Stimulated activated naive B cell treated with anti-CD40 and anti-IgM and Interleukin-4, amounts not matched to agents 10 μg/mL and 1 μg/mL and 100 μg/mL, for 72 hours (primary cell): ENCODE data around the gene CFAP20.

Source experiments
- ATAC-seq, 2 donors: fragments of 150-1000 bp; cut with Tn5 transposase; replicated peaks; 2 replicates each; pipeline ENCODE4 v1.10.0; 2021; ENCODE audit warnings: moderate library complexity in 1 of 2
- DNase-seq: peaks from one replicate; pipeline ENCODE4 v3.0.0; 2021
- H3K27ac Mint-ChIP-seq: one replicate; pipeline ENCODE4 v1.8.0; 2022; ENCODE audit warnings: mild to moderate bottlenecking, mixed read lengths
- H3K27me3 Mint-ChIP-seq, 2 donors: one replicate each; pipeline ENCODE4 v1.8.0; 2022; ENCODE audit warnings: mixed read lengths in 2 of 2
- H3K36me3 Mint-ChIP-seq, 2 donors: one replicate each; pipeline ENCODE4 v1.8.0; 2022; ENCODE audit warnings: mixed read lengths in 2 of 2, mild to moderate bottlenecking in 1 of 2
- H3K4me1 Mint-ChIP-seq, 2 donors: one replicate each; pipeline ENCODE4 v1.8.0; 2022; ENCODE audit warnings: mixed read lengths in 2 of 2, mild to moderate bottlenecking in 1 of 2
- H3K4me3 Mint-ChIP-seq, 2 donors: one replicate each; pipeline ENCODE4 v1.8.0; 2022; ENCODE audit warnings: mild to moderate bottlenecking in 2 of 2, mixed read lengths in 2 of 2, moderate library complexity in 1 of 2
- H3K9me3 Mint-ChIP-seq, 2 donors: one replicate each; pipeline ENCODE4 v1.8.0; 2022; ENCODE audit warnings: mixed read lengths in 2 of 2, mild to moderate bottlenecking in 1 of 2

The CFAP20 gene

DNA sequence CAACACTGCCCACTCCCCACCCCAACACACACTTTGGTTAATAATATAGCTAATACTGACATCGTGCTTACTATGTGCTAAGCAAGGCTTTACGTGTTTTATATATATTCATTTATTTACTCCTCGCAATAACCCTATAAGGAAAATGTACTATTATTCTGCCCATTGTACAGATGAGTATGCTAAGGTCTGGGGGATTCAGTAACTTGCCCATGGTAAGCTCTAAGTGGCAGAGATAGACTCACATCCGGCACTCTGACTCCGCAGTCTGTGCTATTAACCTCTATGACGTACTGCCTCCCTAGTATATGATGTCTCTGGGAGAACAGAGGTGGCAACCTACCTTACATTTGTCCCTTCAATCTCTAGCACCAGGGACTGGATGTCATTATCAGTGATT is 12.7 kb downstream of the CFAP20 start:
- Mint-ChIP-seq H3K4me3 (no peak overlapping the region), H3K36me3 (peaks cover 41 to 43% of the 10 kb centered on the region in 2 donors), H3K9me3 (peaks cover 0 to 5% of the 10 kb centered on the region in 2 donors), H3K27me3 (no peaks in the 10 kb centered on the region), H3K4me1 (peaks cover 4 to 24% of the 10 kb centered on the region in 2 donors), H3K27ac (no peak overlapping the region)
- DNase-seq (no peak), ATAC-seq (no peak)

DNA sequence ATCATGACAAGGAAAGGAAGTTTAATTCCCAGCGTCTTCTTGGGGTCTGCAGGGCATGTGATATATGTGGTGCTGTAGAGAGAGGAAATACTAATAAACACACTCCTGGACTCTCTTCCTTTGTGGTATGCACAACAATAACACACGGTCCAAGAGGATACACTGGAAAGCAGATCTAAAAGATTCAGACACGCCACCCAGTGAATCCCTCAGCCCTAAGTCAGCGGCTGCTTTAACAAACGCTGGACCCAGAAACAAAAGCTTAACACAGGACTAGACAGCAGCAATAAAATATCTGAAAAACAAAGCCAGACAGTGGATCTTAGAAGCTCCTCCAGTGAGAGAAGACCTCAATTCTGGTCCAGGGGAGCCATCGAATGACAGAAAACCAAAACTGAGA is 13.1 kb downstream of the CFAP20 start:
- H3K27me3 Mint-ChIP-seq: no peaks in the 10 kb centered on the region
- peaks cover 41 to 45% of the 10 kb centered on the region in 2 donors for H3K36me3 Mint-ChIP-seq

DNA sequence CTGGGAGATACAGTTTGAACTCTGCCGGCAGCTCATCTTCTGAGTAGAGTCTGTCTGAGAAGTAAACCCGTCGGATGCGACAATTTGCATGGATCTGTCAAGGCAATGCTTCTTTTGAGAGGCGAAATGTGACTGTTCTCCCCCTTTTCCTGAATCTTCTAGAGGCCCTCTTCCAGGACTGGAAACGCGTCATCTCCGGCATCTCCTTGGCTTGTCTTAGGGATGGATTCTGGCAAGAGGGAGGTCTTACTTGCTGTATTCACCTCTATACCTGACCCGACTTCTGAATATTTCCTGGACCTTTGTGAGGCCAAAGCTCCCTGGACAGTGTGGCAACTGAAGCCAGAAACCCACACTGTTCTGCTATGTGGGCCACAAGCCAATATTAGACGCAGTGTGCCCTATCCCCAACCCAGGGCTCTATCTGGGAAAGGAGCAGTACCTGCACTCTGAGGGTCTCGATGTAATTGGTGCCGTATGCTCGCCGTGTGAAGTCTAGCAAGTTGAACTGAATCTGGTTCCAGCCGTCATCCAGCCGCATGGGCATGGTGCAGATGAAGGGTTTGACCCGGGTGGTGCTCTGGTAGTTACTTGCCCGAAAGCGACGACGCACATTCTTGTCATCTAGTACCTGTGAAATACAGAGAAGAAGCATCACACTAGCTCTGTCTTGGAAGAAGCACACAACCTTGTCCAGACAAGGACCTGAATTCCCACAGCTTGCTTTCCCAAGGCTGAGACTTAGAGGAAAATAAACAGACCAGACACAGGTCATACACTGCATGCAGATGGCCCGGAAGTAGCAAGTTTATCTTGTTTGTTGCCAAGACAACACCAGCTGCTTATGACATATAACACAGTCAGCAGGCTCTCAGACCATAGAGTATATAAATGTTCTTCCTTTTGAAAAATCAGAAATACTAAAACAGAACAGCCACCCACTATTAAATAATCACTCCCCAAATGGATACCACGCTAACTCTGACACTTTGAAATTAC is 14.1 kb downstream of the CFAP20 start:
- H3K27ac Mint-ChIP-seq: no peak overlapping the region
- DNase-seq (no peak), ATAC-seq (no peak)
- H3K9me3 Mint-ChIP-seq: peaks cover 0 to 5% of the 10 kb centered on the region in 2 donors
- H3K36me3 Mint-ChIP-seq: peaks cover 46 to 51% of the 10 kb centered on the region in 2 donors
- H3K4me1 Mint-ChIP-seq: peaks cover 10 to 19% of the 10 kb centered on the region in 2 donors
- H3K27me3 Mint-ChIP-seq: no peaks in the 10 kb centered on the region
- no peak overlapping the region for H3K4me3 Mint-ChIP-seq

More for the DNA sequence above, 13.1 kb downstream of the CFAP20 start:
- ATAC-seq (no peak), DNase-seq (no peak)
- peaks cover 0 to 5% of the 10 kb centered on the region in 2 donors for H3K9me3 Mint-ChIP-seq
- H3K27ac Mint-ChIP-seq: no peak overlapping the region
- H3K4me3 Mint-ChIP-seq: no peak overlapping the region
- peaks cover 3 to 23% of the 10 kb centered on the region in 2 donors for H3K4me1 Mint-ChIP-seq

GRCh38 chr16:58111302-58111627 is 17.9 kb downstream of the CFAP20 start:
- H3K4me3 Mint-ChIP-seq: no peak overlapping the region
- H3K9me3 Mint-ChIP-seq: peaks cover 0 to 5% of the 10 kb centered on the region in 2 donors

DNA sequence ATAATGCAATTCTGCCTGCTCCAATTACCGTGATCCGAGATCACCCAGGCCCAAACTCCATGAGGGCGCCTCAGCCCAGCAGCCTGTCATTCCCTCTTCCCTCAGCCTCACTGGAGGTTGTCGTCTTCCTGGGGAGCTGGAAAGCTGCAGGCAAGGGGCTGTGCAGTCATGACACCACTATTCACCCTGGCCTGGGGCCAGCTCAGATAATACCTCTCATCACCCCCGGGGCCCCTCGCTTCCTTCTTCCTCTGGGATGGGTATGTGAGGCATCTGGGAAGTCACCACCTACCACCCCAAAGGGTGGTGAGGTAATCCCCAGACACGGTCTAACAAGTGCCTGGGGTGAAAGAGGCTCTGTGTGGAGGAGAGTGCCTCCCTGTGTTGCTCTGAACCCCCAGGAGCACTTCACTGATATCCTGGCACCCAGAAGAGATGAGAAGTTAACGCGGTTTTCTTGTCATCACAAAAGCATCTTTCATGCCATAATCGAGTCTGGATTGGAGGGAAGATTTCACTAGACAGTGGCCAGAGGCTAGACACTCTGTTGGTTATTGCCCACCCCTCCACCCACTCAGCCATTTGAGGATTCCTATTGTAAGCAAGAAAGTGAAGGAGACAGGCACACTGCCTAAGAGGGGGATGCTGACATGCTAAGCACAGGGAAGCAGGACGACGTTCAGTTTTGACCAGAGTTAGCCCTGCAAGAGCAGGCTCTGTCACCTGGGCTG is 18.4 kb downstream of the CFAP20 start:
- Mint-ChIP-seq H3K4me1 (peaks cover 14 to 18% of the 10 kb centered on the region in 2 donors), H3K27me3 (no peaks in the 10 kb centered on the region), H3K27ac (no peak overlapping the region), H3K4me3 (no peak overlapping the region), H3K36me3 (peaks cover 36 to 44% of the 10 kb centered on the region in 2 donors), H3K9me3 (peaks cover 0 to 5% of the 10 kb centered on the region in 2 donors)
- ATAC-seq (no peak), DNase-seq (no peak)

More at GRCh38 chr16:58111302-58111627, 17.9 kb downstream of the CFAP20 start:
- no peak for DNase-seq
- H3K4me1 Mint-ChIP-seq: peaks cover 14 to 18% of the 10 kb centered on the region in 2 donors
- no peak for ATAC-seq
- no peaks in the 10 kb centered on the region for H3K27me3 Mint-ChIP-seq
- peaks cover 40 to 44% of the 10 kb centered on the region in 2 donors for H3K36me3 Mint-ChIP-seq
- H3K27ac Mint-ChIP-seq: no peak overlapping the region

- ATAC-seq (no peak), DNase-seq (no peak)
- no peak overlapping the region for H3K4me3 Mint-ChIP-seq
- H3K4me1 Mint-ChIP-seq: peaks cover 14 to 18% of the 10 kb centered on the region in 2 donors
- H3K27me3 Mint-ChIP-seq: no peaks in the 10 kb centered on the region
- peaks cover 29 to 36% of the 10 kb centered on the region in 2 donors for H3K36me3 Mint-ChIP-seq
- peaks cover 0 to 5% of the 10 kb centered on the region in 2 donors for H3K9me3 Mint-ChIP-seq
- no peak overlapping the region for H3K27ac Mint-ChIP-seq
Observed at GRCh38 chr16:58109881-58110280, 19.3 kb downstream of the CFAP20 start.

DNA sequence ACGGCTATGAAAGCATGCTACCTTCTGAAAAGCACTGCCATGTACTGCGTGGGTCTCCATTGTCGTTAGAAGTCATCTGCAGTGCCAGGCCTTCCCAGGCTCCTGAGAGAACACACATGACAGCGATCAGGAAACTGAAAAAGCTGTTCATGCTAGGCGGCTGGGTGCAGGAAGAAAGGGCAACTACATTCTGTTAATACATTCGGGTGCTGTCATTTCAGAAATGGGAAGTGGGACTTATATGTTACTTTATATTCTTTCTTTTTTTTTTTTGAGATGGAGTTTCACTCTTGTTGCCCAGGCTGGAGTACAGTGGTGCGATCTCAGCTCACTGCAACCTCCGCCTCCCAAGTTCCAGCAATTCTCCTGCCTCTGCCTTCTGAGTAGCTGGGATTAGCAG is 19.9 kb downstream of the CFAP20 start:
- ATAC-seq (peak; percentile 94), DNase-seq (no peak)
- peaks cover 26 to 33% of the 10 kb centered on the region in 2 donors for H3K36me3 Mint-ChIP-seq
- peaks cover 14 to 18% of the 10 kb centered on the region in 2 donors for H3K4me1 Mint-ChIP-seq
- H3K9me3 Mint-ChIP-seq: peaks cover 0 to 5% of the 10 kb centered on the region in 2 donors
- H3K4me3 Mint-ChIP-seq: peak overlapping the region; percentile 31 to 44
- H3K27me3 Mint-ChIP-seq: no peaks in the 10 kb centered on the region
- H3K27ac Mint-ChIP-seq: peak overlapping the region; percentile 47

GRCh38 chr16:58107709-58108108 is 21.5 kb downstream of the CFAP20 start:
- Mint-ChIP-seq H3K27me3 (no peaks in the 10 kb centered on the region), H3K4me1 (peaks cover 14 to 19% of the 10 kb centered on the region in 2 donors), H3K4me3 (no peak overlapping the region), H3K9me3 (no peaks in the 10 kb centered on the region), H3K27ac (no peak overlapping the region), H3K36me3 (peaks cover 11 to 17% of the 10 kb centered on the region in 2 donors)
- ATAC-seq (no peak), DNase-seq (no peak)

DNA sequence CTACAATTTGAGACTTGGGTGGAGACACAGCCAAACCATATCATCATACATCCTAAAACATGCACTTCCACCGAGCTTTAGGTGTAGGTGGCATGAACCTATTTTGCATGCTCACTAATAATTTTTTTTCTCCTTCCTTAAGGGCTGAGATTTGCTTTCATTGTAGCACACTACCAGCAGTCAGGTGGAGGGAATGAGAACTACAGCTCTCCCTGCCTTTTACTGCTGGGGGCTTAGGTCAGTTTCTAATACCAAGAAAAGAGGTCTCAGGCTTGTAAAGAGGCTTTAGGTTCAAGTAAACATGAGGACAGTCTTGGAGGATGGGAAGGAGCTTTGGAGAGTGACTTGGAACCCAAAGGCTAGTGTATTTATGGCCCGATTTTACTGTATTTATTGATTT is 22.0 kb downstream of the CFAP20 start:
- Mint-ChIP-seq H3K4me3 (no peak overlapping the region), H3K9me3 (no peaks in the 10 kb centered on the region), H3K27me3 (no peaks in the 10 kb centered on the region), H3K27ac (no peak overlapping the region), H3K4me1 (peaks cover 14 to 20% of the 10 kb centered on the region in 2 donors), H3K36me3 (peaks cover 7 to 12% of the 10 kb centered on the region in 2 donors)
- ATAC-seq (no peak), DNase-seq (no peak)

DNA sequence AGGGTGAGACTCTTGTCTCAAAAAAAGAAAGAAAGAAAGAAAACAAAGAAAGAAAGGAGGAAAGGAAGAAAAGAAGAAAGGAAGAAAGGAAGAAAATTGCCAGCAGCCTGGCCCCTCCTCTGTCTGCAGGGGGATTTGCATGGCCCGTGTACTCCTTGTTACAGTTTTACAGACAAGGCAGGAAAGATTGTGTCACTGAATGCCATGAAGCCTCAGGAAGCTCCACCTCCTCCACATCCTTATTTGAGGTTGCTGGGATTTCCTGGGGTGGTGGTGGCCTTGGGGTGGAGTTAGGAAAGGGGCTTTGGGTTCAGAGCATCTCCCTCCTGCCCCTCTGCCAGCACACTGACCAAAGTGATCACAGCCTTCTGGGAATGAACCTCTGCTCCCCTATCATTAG is 23.6 kb downstream of the CFAP20 start:
- no peak overlapping the region for H3K27ac Mint-ChIP-seq

DNA sequence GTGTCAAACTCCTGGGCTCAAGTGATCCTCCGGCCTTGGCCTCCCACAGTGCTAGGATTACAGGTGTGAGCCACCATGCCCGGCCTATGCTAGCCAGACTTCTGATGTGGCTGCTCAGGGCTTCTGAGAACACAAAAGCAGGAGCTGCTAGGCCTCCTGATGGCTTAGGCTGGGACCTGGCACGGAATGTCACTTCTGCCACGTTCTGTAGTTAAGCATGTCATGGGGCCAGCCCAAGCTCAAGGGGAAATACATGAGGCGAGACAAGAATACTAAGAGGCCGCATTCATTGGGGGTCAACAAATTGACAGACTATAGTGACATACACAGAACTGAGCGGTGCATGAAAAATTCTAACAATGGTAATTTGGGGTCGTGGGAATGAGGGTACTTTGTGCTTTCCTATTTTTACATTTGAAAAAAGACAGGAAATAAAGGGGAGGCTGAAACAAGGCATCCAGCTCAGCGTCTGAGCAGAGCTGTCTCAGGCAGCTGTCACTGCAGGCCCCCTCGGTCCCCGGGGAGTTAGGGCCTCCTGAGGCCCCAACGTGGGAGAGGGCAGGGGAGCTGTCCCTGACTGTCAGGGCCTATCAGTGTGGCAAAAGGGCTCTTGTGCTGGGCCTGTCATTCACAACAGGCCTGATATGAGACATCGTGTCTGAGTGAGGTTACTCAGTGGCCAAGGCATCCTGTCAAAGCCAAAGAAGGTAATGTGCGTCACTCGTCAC is 26.4 kb downstream of the CFAP20 start:
- ATAC-seq (peak; percentile 36 to 78), DNase-seq (no peak)
- no peak overlapping the region for H3K27ac Mint-ChIP-seq
- H3K4me1 Mint-ChIP-seq: peaks cover 6 to 8% of the 10 kb centered on the region in 2 donors
- H3K27me3 Mint-ChIP-seq: peaks cover 0 to 4% of the 10 kb centered on the region in 2 donors
- no peaks in the 10 kb centered on the region for H3K36me3 Mint-ChIP-seq
- H3K4me3 Mint-ChIP-seq: no peak overlapping the region
- no peaks in the 10 kb centered on the region for H3K9me3 Mint-ChIP-seq

More for the DNA sequence above, 23.6 kb downstream of the CFAP20 start:
- Mint-ChIP-seq H3K27me3 (no peaks in the 10 kb centered on the region), H3K4me3 (no peak overlapping the region), H3K9me3 (no peaks in the 10 kb centered on the region), H3K36me3 (peaks cover 0 to 2% of the 10 kb centered on the region in 2 donors), H3K4me1 (peaks cover 19 to 20% of the 10 kb centered on the region in 2 donors)
- ATAC-seq (no peak), DNase-seq (no peak)

GRCh38 chr16:58099956-58100300 is 29.3 kb downstream of the CFAP20 start:
- Mint-ChIP-seq H3K27me3 (peaks cover 14 to 15% of the 10 kb centered on the region in 2 donors), H3K4me1 (peaks cover 6 to 8% of the 10 kb centered on the region in 2 donors), H3K36me3 (no peaks in the 10 kb centered on the region), H3K4me3 (no peak overlapping the region), H3K9me3 (no peaks in the 10 kb centered on the region), H3K27ac (no peak overlapping the region)
- ATAC-seq (no peak), DNase-seq (no peak)

GRCh38 chr16:58099097-58099955 is 29.9 kb downstream of the CFAP20 start:
- no peak for DNase-seq
- Mint-ChIP-seq H3K27me3 (peaks cover 17 to 19% of the 10 kb centered on the region in 2 donors), H3K9me3 (no peaks in the 10 kb centered on the region), H3K4me3 (no peak overlapping the region), H3K4me1 (peaks cover 6 to 8% of the 10 kb centered on the region in 2 donors), H3K36me3 (no peaks in the 10 kb centered on the region), H3K27ac (no peak overlapping the region)
- no peak for ATAC-seq
